Embryonic facial prominence (tissue), 1 donor: ENCODE measurements around the gene OR2AT4.
"Not testable (repeated sequence)": the region's sequence is repeated elsewhere in the genome, so short reads cannot be mapped to it uniquely, and the experiment has no call there.

ENCODE experiments used
- DNase-seq: peaks from one replicate; pipeline ENCODE4 v3.0.0-alpha.2; 2016; ENCODE audit errors: extremely low spot score

OR2AT4 gene

GRCh38 chr11:75103380-75104026, 6.8 kb upstream of the OR2AT4 start:
- DNase-seq: no peak

GRCh38 chr11:75101424-75102128, 4.9 kb upstream of the OR2AT4 start:
- DNase-seq: no peak

DNA sequence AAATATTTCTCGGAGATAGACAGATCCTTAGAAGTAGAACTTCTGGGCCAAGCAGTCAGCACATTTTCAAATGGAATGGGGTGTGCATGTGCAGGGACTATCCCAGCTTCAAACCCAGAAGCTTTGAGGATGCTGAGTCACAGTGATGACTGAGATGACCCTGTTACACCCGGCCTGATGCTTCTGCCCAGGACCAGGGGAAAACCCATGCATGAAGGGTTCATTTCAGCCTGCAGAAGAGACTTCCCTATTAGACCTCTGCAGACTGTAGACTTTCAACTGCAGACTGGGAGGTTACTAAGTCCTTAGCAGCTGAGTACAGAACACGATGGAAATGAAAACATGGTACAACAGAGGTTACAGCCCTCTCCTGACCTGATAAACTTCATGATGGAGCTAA, 3.6 kb upstream of the OR2AT4 start:
- DNase-seq: no peak

- no peak for DNase-seq
These were observed 3.0 kb upstream of the OR2AT4 start for GRCh38 chr11:75099635-75100034.

GRCh38 chr11:75098835-75099439, 2.3 kb upstream of the OR2AT4 start:
- DNase-seq: not testable (repeated sequence)

GRCh38 chr11:75098181-75098580, 1.5 kb upstream of the OR2AT4 start:
- not testable (repeated sequence) for DNase-seq

- no peak for DNase-seq
These were observed 489 bp upstream of the OR2AT4 start for GRCh38 chr11:75097173-75097557.

- DNase-seq: not testable (repeated sequence)
These were observed 2.3 kb downstream of the OR2AT4 start for GRCh38 chr11:75094382-75094781.

DNA sequence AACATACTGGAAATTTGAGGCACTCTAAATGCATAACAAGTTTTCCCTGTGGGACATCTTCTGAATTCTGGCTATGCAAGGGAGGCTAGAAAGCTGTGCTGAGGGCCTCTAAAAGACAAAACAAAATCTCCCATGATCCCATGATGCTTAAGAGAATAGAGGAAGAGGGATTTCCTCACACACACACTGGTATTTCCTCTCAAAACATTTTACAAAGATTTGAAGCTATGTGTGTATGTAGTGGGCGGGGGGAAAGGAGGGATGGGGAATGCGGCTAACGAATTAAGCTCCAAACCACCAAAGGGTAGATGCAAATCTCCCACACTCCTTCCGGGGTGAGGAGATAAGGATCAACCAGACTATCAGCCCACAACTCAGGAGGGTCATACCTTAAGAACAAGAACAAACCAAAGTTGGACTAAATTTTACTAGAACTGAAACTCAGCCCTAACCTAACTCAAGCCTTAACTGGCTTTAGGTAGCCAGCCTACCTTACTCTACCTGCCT, 6.0 kb downstream of the OR2AT4 start:
- no peak for DNase-seq

GRCh38 chr11:75087319-75088305, 9.1 kb downstream of the OR2AT4 start:
- DNase-seq: no peak

GRCh38 chr11:75084883-75085282, 11.8 kb downstream of the OR2AT4 start:
- DNase-seq: no peak

- no peak for DNase-seq
These were observed 13.5 kb downstream of the OR2AT4 start for GRCh38 chr11:75083217-75083605.

DNA sequence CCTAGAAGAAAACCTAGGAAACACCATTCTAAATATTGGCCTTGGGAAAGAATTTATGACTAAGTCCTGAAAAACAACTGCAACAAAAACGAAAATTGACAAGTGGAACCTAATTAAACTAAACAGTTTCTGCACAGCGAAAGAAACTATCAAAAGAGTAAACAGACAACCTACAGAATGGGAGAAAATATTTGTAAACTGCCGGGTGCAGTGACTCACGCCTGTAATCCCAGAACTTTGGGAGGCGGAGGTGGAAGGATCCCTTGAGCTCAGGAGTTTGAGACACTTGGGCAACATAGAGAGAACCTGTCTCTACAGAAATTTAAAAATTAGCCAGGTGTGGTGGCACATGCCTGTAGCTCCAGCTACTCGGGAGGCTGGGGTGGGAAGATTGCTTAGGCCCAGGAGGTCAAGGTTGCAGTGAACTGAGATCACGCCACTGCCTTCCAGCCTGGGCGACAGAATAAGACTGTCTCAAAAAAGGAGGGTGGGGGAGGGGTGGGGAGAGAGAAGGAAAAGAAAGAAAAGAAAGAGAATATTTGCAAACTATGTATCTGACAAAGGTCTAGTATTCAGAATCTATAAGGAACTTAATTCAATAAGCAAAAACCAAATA, 14.0 kb downstream of the OR2AT4 start:
- DNase-seq: no peak

GRCh38 chr11:75079546-75079945, 17.1 kb downstream of the OR2AT4 start:
- DNase-seq: no peak

DNA sequence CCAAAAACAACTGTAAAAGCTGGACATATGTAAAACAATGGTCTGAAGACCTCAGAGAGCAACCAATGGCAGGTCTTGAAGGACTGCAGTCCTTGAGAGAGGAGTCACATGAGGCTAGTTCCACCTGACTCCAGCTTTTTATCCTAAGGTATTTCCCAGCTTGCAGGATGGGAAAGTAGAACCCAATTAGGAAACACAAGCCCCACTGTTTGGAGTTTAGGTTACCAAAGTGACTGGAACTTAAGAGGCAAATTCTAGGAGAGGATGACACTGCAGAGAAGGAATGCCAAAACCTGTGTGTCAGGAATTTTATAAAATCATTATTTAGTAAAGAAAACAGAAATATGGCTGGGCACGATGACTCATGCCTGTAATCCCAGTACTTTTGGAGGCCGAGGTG, 18.4 kb downstream of the OR2AT4 start:
- no peak for DNase-seq

- DNase-seq: no peak
These were observed 19.4 kb downstream of the OR2AT4 start for GRCh38 chr11:75077316-75077715.

DNA sequence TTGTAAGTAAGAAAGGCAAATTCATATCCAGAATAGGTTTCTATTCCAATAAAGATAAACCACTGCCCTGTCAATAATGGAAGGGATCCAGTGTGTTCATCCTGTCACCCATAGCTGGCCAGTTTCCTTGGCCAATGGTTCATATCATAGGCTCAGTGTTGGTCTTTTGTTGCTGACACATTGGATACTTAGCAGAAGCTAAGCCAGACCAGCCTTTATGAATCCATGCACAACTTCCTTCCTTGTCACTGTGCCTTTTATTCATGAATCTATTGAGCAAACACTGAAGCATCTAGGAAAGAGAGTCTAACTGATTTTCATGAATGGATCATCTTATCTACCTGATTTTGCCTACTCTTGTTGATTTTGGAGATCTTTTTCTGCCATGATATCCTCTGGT, 20.0 kb downstream of the OR2AT4 start:
- DNase-seq: no peak

GRCh38 chr11:75073459-75074190, 23.1 kb downstream of the OR2AT4 start:
- no peak for DNase-seq

DNA sequence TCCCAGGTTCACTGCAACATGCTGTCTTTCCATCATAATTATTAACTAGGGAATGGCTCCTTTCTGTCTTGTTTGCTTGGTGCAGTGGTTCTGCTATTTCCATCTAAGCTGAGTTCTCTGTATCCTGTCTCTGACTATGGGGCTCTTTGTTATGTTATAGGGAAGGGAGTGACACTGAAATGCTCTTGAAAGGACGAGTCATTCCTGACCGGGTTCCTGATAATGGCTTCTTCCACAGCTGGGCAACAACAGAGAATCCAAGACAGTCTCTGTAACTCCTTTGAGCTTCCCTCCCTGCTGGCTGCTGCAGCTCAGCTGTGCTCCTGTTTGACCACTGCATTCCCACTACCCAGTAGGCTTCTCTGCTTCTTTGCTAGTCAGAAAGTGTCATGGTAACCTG, 24.1 kb downstream of the OR2AT4 start:
- DNase-seq: no peak

DNA sequence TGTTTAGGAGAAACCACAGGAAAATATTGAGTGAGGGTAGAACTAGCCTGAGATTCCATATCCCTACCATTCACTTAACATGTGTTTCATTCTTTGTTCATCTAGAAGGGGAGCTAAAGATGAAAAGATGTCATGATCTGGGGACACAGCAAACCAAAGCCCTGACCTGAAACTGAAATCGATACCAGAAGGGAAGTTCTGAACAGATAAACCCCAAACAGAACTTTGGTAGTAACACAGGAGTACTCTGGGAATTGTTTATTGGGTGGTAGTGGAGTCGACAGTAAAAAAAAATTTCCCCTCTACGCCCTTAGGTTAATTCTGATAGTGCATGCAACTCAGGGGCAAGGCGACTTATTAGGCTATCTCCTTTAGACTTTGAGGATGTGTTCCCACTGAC, 27.2 kb downstream of the OR2AT4 start:
- DNase-seq: no peak

GRCh38 chr11:75068993-75069392, 27.7 kb downstream of the OR2AT4 start:
- no peak for DNase-seq
